T1000 (cell line): ENCODE measurements around the gene MPND.
A peak's percentile ranks its signal among the peaks of the same experiment; 100 is the strongest.

Experiments
- DNase-seq: peaks from one replicate; lab custom pipeline; 2025; ENCODE audit warnings: mixed read lengths; lab: John Stamatoyannopoulos, UW

Gene MPND

GRCh38 chr19:4379383-4380253 lies 36.3 kb downstream of the MPND start:
- no peak for DNase-seq

- DNase-seq = no peak
Observed at GRCh38 chr19:4380254-4380727, 36.9 kb downstream of the MPND start.

GRCh38 chr19:4385291-4386040 lies 42.1 kb downstream of the MPND start:
- no peak for DNase-seq

GRCh38 chr19:4386041-4386782 lies 42.9 kb downstream of the MPND start:
- no peak for DNase-seq

- no peak for DNase-seq
Observed at GRCh38 chr19:4388337-4389063, 45.1 kb downstream of the MPND start.

GRCh38 chr19:4389064-4389375 lies 45.7 kb downstream of the MPND start:
- DNase-seq = no peak

- no peak for DNase-seq
Observed at GRCh38 chr19:4389511-4390016, 46.2 kb downstream of the MPND start.

GRCh38 chr19:4390017-4390566 lies 46.7 kb downstream of the MPND start:
- no peak for DNase-seq

- no peak for DNase-seq
Observed at GRCh38 chr19:4390567-4391305, 47.4 kb downstream of the MPND start.

GRCh38 chr19:4391306-4391693 lies 47.9 kb downstream of the MPND start:
- DNase-seq = no peak

GRCh38 chr19:4391701-4392483 lies 48.5 kb downstream of the MPND start:
- no peak for DNase-seq

- DNase-seq = no peak
Observed at GRCh38 chr19:4393947-4394590, 50.7 kb downstream of the MPND start.

GRCh38 chr19:4396949-4397783 lies 53.8 kb downstream of the MPND start:
- no peak for DNase-seq

GRCh38 chr19:4399812-4400134 lies 56.4 kb downstream of the MPND start:
- DNase-seq = no peak

- DNase-seq = peak; percentile 83
Observed at GRCh38 chr19:4400135-4400936, 57.0 kb downstream of the MPND start, which contains the start of gene SH3GL1. SH3GL1 (minus strand) TSS chr19:4400547; CDS start chr19:4400368, 179 bp downstream.

GRCh38 chr19:4401769-4402170 lies 58.4 kb downstream of the MPND start:
- DNase-seq = no peak

GRCh38 chr19:4402171-4403004 lies 59.0 kb downstream of the MPND start, which contains the start of gene CHAF1A:
CHAF1A (plus strand) TSS chr19:4402640; CDS start chr19:4402763, 123 bp downstream.
- peak; percentile 98 for DNase-seq
